ENCODE results near the gene METTL3.

Gene METTL3

DNA sequence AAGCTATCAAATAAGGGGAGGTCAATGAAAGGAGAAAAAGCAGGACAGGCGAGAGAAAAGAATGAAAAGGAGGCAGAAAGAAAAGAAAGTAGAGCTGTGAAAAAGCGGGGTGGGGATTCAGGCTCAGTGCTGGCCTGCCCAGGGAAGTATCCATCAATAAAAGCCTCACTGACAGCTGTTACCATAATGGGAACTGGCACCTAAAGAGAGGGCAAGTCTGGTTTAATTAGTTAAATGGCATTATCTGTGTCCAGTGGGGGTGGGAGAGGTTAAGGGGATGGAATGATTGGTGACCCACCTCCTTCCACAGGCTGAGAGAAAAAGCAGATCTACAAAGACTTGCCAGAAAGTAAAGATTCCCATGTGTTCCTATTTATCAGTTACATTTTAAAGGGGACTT, 7.6 kb upstream of the METTL3 start:
- Mint-ChIP-seq H3K27me3 (no peaks in the 10 kb centered on the region), H3K4me3 (no peak overlapping the region), H3K27ac (no peak overlapping the region), H3K9me3 (no peaks in the 10 kb centered on the region), H3K36me3 (ENCODE audit: low read depth) (no peaks in the 10 kb centered on the region), H3K4me1 (peaks cover 3% of the 10 kb centered on the region)
- ATAC-seq (no peak), DNase-seq (no peak)

DNA sequence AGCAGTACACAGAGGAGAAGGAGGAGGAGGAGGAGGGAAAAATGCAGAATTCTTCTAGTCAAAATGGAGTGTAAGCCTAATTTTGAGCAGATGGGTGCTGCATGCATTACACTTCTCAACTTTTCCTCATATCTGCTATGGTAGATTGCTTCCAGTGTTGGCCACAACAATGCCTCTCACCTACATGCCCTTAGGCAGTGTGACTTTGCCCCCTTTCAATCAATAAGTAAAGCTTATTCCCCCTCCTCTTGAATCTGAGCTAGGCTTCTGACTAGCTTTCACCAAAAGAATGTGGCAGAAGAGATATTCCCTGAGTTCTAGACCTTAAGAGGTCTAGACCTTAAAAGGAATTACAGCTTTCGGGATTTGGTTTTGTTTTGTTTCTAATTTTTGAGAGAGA, 3.2 kb upstream of the METTL3 start:
- no peak overlapping the region for H3K27ac Mint-ChIP-seq
- DNase-seq, result no peak
- peaks cover 15% of the 10 kb centered on the region for H3K36me3 Mint-ChIP-seq (ENCODE audit: low read depth)
- no peak for ATAC-seq
- peaks cover 8% of the 10 kb centered on the region for H3K9me3 Mint-ChIP-seq
- H3K4me1 Mint-ChIP-seq, result peaks cover 18% of the 10 kb centered on the region
- H3K4me3 Mint-ChIP-seq, result no peak overlapping the region
- no peaks in the 10 kb centered on the region for H3K27me3 Mint-ChIP-seq

DNA sequence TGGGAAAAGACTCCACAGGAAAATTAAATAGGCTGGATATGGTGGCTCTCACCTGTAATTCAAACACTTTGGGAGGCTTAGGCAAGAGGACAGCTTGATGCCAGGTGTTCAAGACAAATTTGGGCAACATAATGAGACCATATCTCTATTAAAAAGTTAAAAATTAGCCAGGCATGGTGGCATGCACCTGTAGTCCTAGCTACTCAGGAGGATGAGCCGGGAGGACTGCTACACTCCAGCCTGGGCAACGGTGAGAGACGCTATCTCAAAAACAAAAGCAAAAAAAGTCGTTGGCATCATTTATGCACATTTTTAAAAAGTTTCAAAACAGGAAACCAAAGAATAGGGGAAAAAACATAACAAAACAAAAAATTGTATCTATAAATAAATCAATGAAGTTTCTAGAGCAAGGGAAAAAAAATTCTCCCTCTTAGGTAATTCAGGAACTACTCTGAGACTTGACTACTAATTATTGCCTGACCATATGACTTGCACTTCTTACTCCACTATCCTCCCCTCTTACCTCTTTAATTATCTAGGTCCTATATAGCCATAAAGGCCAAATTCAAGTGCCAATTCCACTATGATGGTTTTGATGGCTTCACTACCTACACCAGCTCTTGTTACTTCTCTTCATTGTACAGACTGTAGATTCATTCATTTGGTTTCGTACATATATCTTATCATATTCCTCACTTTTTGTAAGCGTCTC, 1.6 kb downstream of the METTL3 start:
- DNase-seq (no peak), ATAC-seq (no peak)
- Mint-ChIP-seq H3K36me3 (ENCODE audit: low read depth) (peaks cover 37% of the 10 kb centered on the region), H3K4me3 (peak overlapping the region; percentile 99), H3K27ac (peak overlapping the region; percentile 98), H3K9me3 (peaks cover 8% of the 10 kb centered on the region), H3K4me1 (peaks cover 49% of the 10 kb centered on the region), H3K27me3 (no peaks in the 10 kb centered on the region)

DNA sequence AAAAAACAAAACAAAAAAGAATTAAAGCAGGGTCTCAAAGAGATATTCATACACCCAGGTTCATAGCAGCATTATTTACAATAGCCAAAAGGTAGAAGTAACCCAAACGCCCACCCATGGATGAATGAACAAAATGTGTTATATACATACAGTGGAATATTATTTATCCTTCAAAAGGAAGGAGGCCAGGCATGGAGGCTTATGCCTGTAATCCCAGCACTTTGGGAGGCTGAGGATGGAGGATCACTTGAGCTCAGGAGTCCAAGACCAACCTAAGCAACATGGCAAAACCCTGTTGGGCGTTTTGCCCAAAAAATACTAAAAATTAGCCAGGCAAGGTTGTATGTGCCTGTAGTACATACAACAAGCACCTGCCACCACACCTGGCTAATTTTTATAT, 4.6 kb downstream of the METTL3 start:
- Mint-ChIP-seq H3K4me3 (no peak overlapping the region), H3K9me3 (peaks cover 4% of the 10 kb centered on the region), H3K4me1 (peaks cover 55% of the 10 kb centered on the region), H3K27ac (no peak overlapping the region), H3K27me3 (no peaks in the 10 kb centered on the region), H3K36me3 (ENCODE audit: low read depth) (peaks cover 46% of the 10 kb centered on the region)
- ATAC-seq (no peak), DNase-seq (no peak)

DNA sequence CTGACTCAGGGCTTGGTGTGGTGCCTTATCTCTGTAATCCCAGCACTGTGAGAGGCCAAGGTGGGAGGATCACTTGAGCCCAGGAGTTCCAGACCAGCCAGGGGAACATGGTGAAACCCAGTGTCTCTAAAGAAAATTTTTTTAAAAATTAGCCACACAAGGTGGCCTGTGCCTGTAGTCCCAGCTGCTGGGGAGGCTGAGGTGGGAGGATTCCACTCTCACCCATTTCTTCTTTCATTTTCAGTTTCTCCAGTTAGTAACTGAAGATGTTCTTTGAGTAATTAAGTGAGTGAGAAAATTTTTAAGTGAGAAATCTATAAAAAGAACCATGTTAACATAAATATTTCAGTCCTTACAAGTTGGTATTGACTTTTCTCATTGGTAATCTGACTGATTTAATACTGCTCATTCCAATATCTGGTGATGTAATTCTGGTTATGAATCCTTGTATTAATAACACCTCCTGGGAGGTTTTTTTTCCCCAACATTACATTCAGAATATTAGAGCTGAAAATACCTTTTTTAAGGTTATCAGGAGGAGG, 6.1 kb downstream of the METTL3 start:
- Mint-ChIP-seq H3K4me1 (peaks cover 49% of the 10 kb centered on the region), H3K27ac (peak overlapping the region; percentile 75), H3K9me3 (no peaks in the 10 kb centered on the region), H3K4me3 (no peak overlapping the region), H3K27me3 (no peaks in the 10 kb centered on the region), H3K36me3 (ENCODE audit: low read depth) (peaks cover 53% of the 10 kb centered on the region)
- no peak for DNase-seq
- peak; percentile 83 for ATAC-seq

DNA sequence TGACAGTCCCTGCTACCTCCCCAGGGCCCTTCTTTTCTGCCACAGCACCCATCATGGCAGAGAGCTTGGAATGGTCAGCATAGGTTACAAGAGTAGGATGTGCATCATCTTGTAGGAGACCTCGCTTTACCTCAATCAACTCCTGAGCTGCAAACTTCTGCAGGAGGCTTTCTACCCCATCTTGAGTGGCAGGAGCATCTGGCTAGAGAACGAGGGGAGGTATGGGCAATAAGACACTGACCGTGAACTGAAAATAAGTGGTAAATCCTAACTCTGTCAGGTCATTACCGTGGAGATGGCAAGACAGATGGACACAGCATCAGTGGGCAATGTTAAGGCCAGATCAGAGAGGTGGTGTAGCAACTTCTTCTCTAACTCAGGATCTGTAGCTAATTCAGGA, 7.8 kb downstream of the METTL3 start:
- H3K4me1 Mint-ChIP-seq, result peaks cover 46% of the 10 kb centered on the region
- no peak for ATAC-seq
- H3K36me3 Mint-ChIP-seq (ENCODE audit: low read depth), result peaks cover 59% of the 10 kb centered on the region
- H3K9me3 Mint-ChIP-seq, result no peaks in the 10 kb centered on the region
- no peak for DNase-seq
- no peaks in the 10 kb centered on the region for H3K27me3 Mint-ChIP-seq
- no peak overlapping the region for H3K4me3 Mint-ChIP-seq
- peak overlapping the region; percentile 7 for H3K27ac Mint-ChIP-seq

DNA sequence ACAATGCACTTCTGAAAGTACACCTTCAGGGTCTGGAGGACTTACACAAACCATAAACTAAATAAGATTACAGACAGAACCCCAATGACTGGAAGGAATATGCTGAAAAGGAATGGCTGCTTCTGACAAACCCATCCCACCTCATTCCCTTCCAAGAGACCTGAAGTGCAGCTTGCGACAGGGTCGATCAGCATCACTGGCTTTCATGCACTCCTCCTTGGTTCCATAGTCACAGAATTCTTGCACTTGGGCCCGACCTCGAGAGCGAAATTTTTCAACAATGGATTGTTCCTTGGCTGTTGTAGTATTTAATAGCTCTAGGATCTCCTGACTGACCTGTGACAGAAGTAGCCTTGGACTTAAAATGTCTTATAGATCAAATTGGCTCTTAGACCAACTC, 9.6 kb downstream of the METTL3 start:
- H3K4me3 Mint-ChIP-seq, result no peak overlapping the region
- no peak overlapping the region for H3K27ac Mint-ChIP-seq
- H3K27me3 Mint-ChIP-seq, result no peaks in the 10 kb centered on the region
- peaks cover 56% of the 10 kb centered on the region for H3K36me3 Mint-ChIP-seq (ENCODE audit: low read depth)
- ATAC-seq (no peak), DNase-seq (no peak)
- H3K4me1 Mint-ChIP-seq, result peaks cover 38% of the 10 kb centered on the region
- no peaks in the 10 kb centered on the region for H3K9me3 Mint-ChIP-seq

DNA sequence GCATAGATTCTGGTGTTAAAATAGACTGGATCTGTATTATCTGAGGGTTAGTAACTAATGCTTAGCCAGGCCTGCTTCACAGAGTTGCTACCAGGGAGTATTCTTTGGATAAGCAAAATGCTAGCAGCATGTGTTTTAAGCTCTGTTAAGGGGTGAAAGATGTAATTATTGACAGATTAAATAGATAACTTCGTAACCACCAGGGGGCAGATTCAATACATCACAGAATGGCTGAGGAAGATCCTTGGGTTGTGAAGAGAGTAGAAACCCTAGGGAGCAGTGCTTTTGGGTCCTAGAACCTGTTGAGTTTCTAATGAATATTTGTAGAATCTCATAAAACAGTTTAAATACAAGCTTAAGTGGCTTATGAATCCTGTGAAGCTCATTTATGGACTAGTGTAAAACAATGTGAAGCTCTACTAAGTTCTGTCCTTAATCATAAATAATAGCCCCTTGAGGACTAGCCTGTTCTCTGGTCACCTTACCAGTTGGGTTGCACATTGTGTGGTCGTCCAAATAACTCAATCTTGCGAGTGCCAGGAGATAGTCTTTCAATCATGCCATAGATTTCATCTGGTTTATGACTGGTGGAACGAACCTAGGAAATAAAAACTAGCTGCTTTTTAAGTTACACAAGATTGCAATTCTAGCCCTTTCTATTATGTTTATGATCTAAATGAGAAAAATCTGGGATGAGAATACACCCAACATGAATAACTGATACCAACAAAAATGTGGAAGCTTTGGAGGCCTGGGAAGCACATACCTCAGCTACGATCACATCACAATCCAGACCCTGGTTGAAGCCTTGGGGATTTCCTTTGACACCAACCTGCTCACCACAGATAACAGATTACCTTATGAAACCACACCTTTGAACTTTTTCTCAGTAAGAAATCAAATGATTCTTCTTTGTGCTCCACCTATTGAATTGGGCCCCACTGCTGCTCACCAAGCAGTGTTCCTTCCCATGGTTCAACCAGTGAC, 12.3 kb downstream of the METTL3 start:
- Mint-ChIP-seq H3K27ac (peak overlapping the region; percentile 45), H3K9me3 (no peaks in the 10 kb centered on the region), H3K27me3 (no peaks in the 10 kb centered on the region), H3K4me1 (peaks cover 19% of the 10 kb centered on the region), H3K36me3 (ENCODE audit: low read depth) (peaks cover 62% of the 10 kb centered on the region), H3K4me3 (no peak overlapping the region)
- no peak for DNase-seq
- peak; percentile 67 for ATAC-seq

DNA sequence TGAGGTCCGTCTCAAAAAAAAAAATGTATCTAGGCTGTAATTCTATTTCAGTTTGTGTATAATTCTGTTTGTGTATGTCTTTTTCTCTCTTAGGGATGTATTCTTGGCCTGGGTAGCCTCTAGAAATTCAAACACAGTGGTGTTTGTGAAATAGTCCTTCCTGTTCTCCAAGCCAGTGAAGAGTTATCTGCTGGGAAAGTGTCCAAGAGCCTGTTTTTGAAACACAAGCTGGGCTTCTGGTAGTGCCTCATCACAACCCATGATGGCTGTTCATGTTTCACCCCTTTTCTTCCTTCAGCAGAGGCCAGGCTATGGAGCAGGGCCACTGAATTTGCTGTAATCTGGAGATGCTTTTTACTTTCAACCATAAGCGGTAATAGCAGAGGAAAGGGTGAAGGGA, 14.7 kb downstream of the METTL3 start:
- Mint-ChIP-seq H3K27me3 (no peaks in the 10 kb centered on the region), H3K4me3 (no peak overlapping the region), H3K36me3 (ENCODE audit: low read depth) (peaks cover 62% of the 10 kb centered on the region), H3K9me3 (no peaks in the 10 kb centered on the region), H3K4me1 (peaks cover 15% of the 10 kb centered on the region), H3K27ac (no peak overlapping the region)
- DNase-seq (no peak), ATAC-seq (no peak)

DNA sequence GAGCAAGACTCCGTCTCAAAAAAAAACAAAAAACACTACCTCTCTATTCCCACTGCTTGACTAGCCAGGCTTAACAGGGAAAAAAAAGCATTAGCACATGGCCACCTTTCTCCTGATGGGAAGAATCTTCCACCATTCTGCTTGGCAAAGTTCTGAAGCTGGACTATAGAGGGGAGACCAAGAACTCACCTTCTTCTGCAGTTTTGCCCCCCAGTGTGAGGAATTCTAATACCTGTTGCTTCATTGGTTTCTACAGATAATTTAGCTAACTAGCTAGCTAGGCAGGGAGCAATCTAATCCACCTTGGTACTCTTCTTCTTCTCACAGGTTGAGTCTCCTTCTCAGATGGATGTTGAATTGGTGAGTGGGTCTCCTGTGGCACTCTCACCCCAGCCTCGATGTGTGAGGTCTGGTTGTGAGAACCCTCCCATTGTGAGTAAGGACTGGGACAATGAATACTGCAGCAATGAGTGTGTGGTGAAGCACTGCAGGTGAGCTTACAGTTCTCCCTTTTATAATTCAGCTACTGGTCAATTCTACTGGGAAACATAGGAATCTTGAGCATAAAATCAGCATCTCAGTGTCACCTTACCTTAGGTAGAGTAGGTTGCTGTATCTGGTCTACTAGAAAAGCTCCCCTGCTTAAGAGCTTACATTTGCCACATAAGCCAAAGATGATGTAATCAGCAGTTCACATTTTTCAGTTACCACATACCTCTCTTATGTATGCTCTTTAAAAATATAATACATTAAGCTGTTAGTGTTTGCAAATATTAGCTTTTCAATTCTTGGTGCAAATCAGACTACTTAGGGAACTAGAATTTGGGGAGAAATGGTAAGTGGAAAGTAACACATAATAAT, 16.0 kb downstream of the METTL3 start:
- Mint-ChIP-seq H3K27me3 (no peaks in the 10 kb centered on the region), H3K9me3 (no peaks in the 10 kb centered on the region), H3K4me3 (no peak overlapping the region), H3K27ac (no peak overlapping the region), H3K4me1 (peaks cover 15% of the 10 kb centered on the region), H3K36me3 (ENCODE audit: low read depth) (peaks cover 58% of the 10 kb centered on the region)
- DNase-seq (no peak), ATAC-seq (no peak)

DNA sequence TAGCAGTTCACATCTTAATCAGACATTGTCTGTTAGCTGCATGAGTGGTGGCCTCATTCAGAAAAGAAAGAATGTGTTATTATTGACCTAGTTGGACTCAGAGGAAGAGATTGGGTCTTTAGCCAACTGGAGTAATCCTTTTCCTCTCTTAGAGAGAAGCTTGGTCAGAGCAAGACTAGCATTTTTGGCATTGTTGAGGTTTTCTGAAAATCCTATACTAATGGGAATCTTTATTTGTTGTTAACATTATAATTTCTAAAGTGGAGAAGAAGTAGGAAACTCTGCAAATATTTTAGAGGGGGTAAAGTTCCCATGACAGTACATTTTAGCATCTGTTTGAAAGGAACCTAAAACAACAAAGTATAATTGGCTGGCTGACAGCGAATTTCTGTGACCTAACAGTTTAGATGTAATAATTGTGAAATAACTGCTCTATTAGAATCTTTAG, 24.5 kb downstream of the METTL3 start:
- Mint-ChIP-seq H3K27ac (no peak overlapping the region), H3K9me3 (no peaks in the 10 kb centered on the region), H3K27me3 (no peaks in the 10 kb centered on the region), H3K36me3 (ENCODE audit: low read depth) (peaks cover 22% of the 10 kb centered on the region), H3K4me3 (no peak overlapping the region), H3K4me1 (no peaks in the 10 kb centered on the region)
- ATAC-seq (no peak), DNase-seq (no peak)

DNA sequence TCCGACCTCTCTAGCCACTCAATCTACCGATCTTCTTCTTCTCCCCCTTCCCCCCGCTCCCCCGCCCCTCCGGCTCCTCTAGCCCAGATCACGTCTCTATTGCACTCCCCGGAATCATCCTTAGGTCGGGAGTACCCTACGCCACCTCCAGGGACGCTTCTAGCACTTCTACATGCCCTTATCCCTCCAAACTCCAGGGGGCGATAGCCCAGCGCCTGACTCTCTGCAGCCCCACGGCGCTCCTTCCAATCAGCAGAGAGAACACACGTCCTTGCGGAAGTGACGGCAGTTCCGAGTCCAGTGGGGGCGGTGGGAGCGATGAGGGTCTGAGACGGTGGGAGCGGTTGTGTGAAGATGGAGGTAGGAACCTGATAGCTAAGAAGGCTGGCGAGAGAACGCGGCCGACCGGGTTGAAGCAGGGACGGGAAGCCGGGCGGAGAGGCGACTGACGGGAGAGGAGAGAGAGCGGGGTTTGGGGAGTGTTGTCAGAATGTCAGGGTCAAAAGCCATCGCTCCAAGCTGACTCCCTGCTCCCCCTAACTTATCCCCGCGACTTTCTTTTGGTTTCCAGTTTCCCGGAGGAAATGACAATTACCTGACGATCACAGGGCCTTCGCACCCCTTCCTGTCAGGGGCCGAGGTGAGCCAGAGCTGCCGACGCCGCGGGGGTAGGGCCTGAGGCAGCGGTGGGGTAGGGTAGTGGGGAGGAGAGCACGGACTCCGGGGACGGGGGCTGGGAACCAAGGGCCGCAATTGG, 34.0 kb downstream of the METTL3 start, which contains the start of the genes RAB2B and TOX4:
TSS of gene RAB2B (minus strand) at position 35 of the 757 bp plus-strand sequence. CDS start 87 bp downstream, outside the sequence.
TSS of gene TOX4 (plus strand) at position 271 of the 757 bp plus-strand sequence. CDS start at position 355, 84 bp downstream.
- Mint-ChIP-seq H3K4me1 (peaks cover 28% of the 10 kb centered on the region), H3K27me3 (no peaks in the 10 kb centered on the region), H3K36me3 (ENCODE audit: low read depth) (peaks cover 20% of the 10 kb centered on the region), H3K4me3 (peak within 1 kb of the TSS; percentile 99), H3K27ac (peak within 1 kb of the TSS; percentile 98), H3K9me3 (no peaks in the 10 kb centered on the region)
- DNase-seq (peak; percentile 93), ATAC-seq (peak; percentile 100)

DNA sequence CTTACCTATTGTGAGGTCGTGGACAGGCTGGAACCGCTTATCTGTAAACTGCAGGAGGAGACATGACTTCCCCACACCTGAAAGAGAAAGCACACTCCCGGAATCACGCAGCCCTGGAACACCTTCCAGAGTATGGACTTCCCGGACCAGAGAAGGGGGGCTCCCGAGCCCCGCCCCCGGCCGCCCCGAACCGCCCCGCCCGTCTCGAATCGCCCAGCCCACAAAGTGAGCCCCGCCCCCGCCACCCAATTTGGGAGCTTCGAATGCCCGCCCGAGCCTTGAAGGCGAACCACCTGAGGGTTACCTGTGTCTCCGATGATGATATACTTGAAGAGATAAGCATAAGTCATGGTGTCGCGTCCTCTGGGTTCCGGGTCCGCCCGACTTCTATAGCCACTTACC, 34.6 kb downstream of the METTL3 start:
- peak overlapping the region; percentile 98 for H3K27ac Mint-ChIP-seq
- peak overlapping the region; percentile 99 for H3K4me3 Mint-ChIP-seq
- peaks cover 28% of the 10 kb centered on the region for H3K4me1 Mint-ChIP-seq
- no peaks in the 10 kb centered on the region for H3K9me3 Mint-ChIP-seq
- ATAC-seq (peak; percentile 46), DNase-seq (peak; percentile 82)
- no peaks in the 10 kb centered on the region for H3K27me3 Mint-ChIP-seq
- H3K36me3 Mint-ChIP-seq (ENCODE audit: low read depth), result peaks cover 21% of the 10 kb centered on the region
